ENCODE measurements around the gene EPM2A. TPM values are rescaled to one million over a fixed set of nuclear protein-coding genes. Genes with fewer than 3 reads are reported as not detected.

Gene EPM2A
- 6.4 TPM for total RNA-seq (2021; ENCODE audit: unreplicated experiment)
- 2.8 and 5.6 TPM in 2 replicates for polyA plus RNA-seq (2012)
- percentile 56 among the genes with signal in this experiment for Bru-seq, nascent RNA
- BruChase-seq, experiment 1, labeled RNA remaining after a 6-hour chase = percentile 46 among the genes with signal in this experiment
- percentile 53 among the genes with signal in this experiment for BruChase-seq, experiment 2, labeled RNA remaining after a 2-hour chase
- long read RNA-seq, transcript EPM2A-201 (4 exons, 3,465 nt) = major isoform, 8 of 21 reads
- long read RNA-seq, partial matches to known transcripts = 0 of 21 reads
- long read RNA-seq, other reads (novel, unspliced or antisense) = 9 of 21 reads

DNA sequence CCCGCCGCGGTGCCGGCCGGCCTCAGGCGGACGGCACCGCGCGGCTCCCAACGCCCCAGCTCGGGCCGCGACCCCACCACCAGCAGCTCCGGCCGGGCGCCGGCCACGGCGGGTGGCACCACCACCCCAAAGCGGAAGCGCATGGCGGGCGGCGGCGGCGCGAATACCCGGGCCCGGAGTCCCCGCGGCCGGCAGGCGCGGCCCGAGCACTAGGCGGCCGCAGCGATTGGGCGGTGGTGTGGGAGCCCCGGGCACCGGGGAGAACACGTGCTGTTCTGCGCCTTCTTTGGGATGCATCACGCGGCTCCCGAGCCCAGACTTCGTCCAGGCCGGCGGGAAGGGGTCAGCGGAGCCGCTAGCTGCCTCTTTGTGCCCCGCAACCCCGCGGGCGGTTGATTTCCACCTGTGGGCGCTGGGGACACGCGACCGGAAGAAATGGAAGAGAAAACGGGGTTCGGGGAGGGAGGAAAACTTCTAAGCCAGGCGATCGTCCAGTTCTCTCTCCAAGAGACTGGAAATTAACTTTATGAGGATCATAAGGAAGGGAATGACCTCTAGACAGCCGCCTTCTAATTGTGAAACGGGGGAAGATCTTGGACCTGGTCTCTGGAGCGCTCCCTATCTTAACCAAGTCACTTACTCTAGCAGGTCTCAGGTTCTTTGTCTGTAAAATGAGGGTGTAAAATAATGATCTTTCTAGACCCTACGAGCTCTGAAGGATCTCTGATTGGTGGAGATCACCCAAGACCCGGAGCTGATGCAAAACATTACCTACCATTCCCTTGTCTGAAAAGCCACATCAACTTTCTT lies at the start of gene EPM2A:
EPM2A (minus strand) TSS at position 165 of the 810 bp plus-strand sequence; CDS start at position 143, 22 bp downstream.
- ChIA-PET POLR2A (interaction anchor here (0.6 to 1.3 kb wide), 9 partner anchors 11 to 1111 kb away, joined by 3 to 9 read pairs (median 4); partner anchors contain the start of gene FBXO30), RAD21 (ENCODE audit: low non-redundant PET in 1 of 2, low total read pairs in 2 of 2, uncharacterized antibody in 2 of 2, unreplicated experiment in 2 of 2) (no interaction called here), CTCF (interaction anchor here (0.7 kb wide), 1 partner anchor 152 kb away, joined by 4 read pairs; no protein-coding TSS in a partner anchor)
- Histone ChIP-seq H3K9me2 (ENCODE audit: insufficient read depth) (no peaks in the 10 kb centered on the region), H2AFZ (ENCODE audit: low read depth, low read length, poor library complexity, severe bottlenecking) (no peak within 1 kb of the TSS), H3K36me3 (ENCODE audit: control insufficient read depth in 1 of 2, insufficient read depth in 2 of 2, low read length in 2 of 2) (no peaks in the 10 kb centered on the region), H3K4me3 (replicated peaks in 1 of 2; ENCODE audit: low read depth in 1 of 2, low read length in 2 of 2) (peak within 1 kb of the TSS; percentile 63 to 69), H3K27me3 (ENCODE audit: insufficient read depth, low read length) (no peaks in the 10 kb centered on the region), H3K4me1 (ENCODE audit: control insufficient read depth in 1 of 2, insufficient read depth in 2 of 2, low read length in 2 of 2) (peaks cover 10 to 22% of the 10 kb centered on the region in 2 experiments), H3K9ac (ENCODE audit: low read length) (peak within 1 kb of the TSS; percentile 89), H3K79me2 (ENCODE audit: insufficient read depth, low read length) (no peaks in the 10 kb centered on the region), H3K4me2 (ENCODE audit: low read length) (peak within 1 kb of the TSS; percentile 97), H4K20me1 (ENCODE audit: insufficient read depth) (no peaks in the 10 kb centered on the region), H3K27ac (ENCODE audit: low read depth, low read length) (peak within 1 kb of the TSS; percentile 85), H3K9me3 (ENCODE audit: control insufficient read depth in 1 of 2, insufficient read depth in 1 of 2, low read depth in 1 of 2, low read length in 2 of 2) (no peaks in the 10 kb centered on the region)
- peak; percentile 65 for DNase-seq (ENCODE audit: low read depth, low spot score)
- intact Hi-C loops (cut with micrococcal nuclease) = loop anchor here (2.0 to 10.0 kb wide), 2 partner anchors 77 to 229 kb away; partner anchors contain the start of gene SHPRH
- BruUV-seq (replicated peaks) = TSS peak; percentile 88
- peak; percentile 74 for ATAC-seq
- TF ChIP-seq, protein P1, sequence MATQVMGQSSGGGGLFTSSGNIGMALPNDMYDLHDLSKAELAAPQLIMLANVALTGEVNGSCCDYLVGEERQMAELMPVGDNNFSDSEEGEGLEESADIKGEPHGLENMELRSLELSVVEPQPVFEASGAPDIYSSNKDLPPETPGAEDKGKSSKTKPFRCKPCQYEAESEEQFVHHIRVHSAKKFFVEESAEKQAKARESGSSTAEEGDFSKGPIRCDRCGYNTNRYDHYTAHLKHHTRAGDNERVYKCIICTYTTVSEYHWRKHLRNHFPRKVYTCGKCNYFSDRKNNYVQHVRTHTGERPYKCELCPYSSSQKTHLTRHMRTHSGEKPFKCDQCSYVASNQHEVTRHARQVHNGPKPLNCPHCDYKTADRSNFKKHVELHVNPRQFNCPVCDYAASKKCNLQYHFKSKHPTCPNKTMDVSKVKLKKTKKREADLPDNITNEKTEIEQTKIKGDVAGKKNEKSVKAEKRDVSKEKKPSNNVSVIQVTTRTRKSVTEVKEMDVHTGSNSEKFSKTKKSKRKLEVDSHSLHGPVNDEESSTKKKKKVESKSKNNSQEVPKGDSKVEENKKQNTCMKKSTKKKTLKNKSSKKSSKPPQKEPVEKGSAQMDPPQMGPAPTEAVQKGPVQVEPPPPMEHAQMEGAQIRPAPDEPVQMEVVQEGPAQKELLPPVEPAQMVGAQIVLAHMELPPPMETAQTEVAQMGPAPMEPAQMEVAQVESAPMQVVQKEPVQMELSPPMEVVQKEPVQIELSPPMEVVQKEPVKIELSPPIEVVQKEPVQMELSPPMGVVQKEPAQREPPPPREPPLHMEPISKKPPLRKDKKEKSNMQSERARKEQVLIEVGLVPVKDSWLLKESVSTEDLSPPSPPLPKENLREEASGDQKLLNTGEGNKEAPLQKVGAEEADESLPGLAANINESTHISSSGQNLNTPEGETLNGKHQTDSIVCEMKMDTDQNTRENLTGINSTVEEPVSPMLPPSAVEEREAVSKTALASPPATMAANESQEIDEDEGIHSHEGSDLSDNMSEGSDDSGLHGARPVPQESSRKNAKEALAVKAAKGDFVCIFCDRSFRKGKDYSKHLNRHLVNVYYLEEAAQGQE (IDR thresholded peaks at IDR 0.05; ENCODE audit: low read depth) = no peak
- TF ChIP-seq, protein P2, sequence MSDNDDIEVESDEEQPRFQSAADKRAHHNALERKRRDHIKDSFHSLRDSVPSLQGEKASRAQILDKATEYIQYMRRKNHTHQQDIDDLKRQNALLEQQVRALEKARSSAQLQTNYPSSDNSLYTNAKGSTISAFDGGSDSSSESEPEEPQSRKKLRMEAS (IDR thresholded peaks at IDR 0.05) = peak; percentile 96
- TF ChIP-seq EGR1 (IDR thresholded peaks at IDR 0.05; ENCODE audit: low read depth) (no peak), EZH2 (IDR thresholded peaks at IDR 0.05) (no peak), SIN3A (IDR thresholded peaks at IDR 0.05; ENCODE audit: low read depth) (peak; percentile 62; the same call in 1 of the 2 replicates), ZNF274 (IDR thresholded peaks at IDR 0.05; ENCODE audit: low read depth, low read length) (no peak), POLR2AphosphoS5 (IDR thresholded peaks at IDR 0.05; ENCODE audit: low read depth, low read length) (peak; percentile 88), ZFX (IDR thresholded peaks at IDR 0.05) (peak; percentile 94), CBX3 (IDR thresholded peaks at IDR 0.05; ENCODE audit: low read depth) (peak; percentile 49; the same call in 1 of the 2 replicates), RAD21 (IDR thresholded peaks at IDR 0.05; ENCODE audit: low read depth) (no peak), CEBPB (IDR thresholded peaks at IDR 0.05; ENCODE audit: low read depth) (no peak), POLR2A (IDR thresholded peaks at IDR 0.05; ENCODE audit: borderline replicate concordance, extremely low read depth, insufficient read depth, insufficient read length) (peak; percentile 89)
